Subcutaneous adipose tissue (tissue), 4 donors: Measurements from ENCODE around the gene BAHCC1. TPM values are rescaled to one million over a fixed set of nuclear protein-coding genes. Genes with fewer than 3 reads are reported as not detected.

ENCODE experiments used
- total RNA-seq, 4 donors: library from RNA; depleted of rRNA; stranded (reverse); fragments of >200 nt; gene quantifications; one replicate each; pipeline ENCODE4 v1.1.0, GENCODE V29; 2016
- TF ChIP-seq, protein P1 (sequence below): fragments of 450-650 bp; IDR thresholded peaks from one replicate; pipeline ENCODE4 v1.5.1; 2016; ENCODE audit warnings: low read depth, mild to moderate bottlenecking, control low read depth, antibody characterized with exemption, moderate library complexity

The BAHCC1 gene
- total RNA-seq, 4 donors from 2014 or later: 2.6 to 24.1 (median 5.7) TPM

DNA sequence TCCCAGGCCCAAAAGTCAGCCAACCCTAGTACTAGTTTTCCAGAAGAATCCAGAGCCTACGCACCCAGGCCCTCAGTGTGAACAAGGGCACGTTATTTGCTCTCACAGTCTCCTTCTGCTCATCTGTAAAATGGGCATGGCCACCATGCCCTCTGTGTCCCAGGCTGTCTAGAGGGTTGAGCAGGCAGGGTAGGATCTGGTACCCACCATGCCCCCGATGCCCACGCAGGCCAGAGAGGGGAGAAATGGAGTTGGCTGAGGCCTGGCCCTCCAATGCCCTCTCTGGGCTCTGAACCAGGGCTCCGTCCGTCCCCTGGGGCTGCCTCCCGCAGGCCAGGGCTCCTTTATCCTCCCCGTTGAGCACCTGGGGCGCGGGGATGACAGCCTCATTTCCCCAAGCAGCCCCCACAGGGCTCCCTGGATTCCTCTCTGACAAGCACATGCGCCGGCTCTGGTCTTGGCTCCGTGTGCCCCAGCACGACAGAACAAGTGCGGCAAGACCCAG, 9.1 kb upstream of the BAHCC1 start:
- TF ChIP-seq, protein P1, sequence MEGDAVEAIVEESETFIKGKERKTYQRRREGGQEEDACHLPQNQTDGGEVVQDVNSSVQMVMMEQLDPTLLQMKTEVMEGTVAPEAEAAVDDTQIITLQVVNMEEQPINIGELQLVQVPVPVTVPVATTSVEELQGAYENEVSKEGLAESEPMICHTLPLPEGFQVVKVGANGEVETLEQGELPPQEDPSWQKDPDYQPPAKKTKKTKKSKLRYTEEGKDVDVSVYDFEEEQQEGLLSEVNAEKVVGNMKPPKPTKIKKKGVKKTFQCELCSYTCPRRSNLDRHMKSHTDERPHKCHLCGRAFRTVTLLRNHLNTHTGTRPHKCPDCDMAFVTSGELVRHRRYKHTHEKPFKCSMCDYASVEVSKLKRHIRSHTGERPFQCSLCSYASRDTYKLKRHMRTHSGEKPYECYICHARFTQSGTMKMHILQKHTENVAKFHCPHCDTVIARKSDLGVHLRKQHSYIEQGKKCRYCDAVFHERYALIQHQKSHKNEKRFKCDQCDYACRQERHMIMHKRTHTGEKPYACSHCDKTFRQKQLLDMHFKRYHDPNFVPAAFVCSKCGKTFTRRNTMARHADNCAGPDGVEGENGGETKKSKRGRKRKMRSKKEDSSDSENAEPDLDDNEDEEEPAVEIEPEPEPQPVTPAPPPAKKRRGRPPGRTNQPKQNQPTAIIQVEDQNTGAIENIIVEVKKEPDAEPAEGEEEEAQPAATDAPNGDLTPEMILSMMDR: no peak

- TF ChIP-seq, protein P1: no peak
These were observed 8.6 kb upstream of the BAHCC1 start for GRCh38 chr17:81386646-81387099.

DNA sequence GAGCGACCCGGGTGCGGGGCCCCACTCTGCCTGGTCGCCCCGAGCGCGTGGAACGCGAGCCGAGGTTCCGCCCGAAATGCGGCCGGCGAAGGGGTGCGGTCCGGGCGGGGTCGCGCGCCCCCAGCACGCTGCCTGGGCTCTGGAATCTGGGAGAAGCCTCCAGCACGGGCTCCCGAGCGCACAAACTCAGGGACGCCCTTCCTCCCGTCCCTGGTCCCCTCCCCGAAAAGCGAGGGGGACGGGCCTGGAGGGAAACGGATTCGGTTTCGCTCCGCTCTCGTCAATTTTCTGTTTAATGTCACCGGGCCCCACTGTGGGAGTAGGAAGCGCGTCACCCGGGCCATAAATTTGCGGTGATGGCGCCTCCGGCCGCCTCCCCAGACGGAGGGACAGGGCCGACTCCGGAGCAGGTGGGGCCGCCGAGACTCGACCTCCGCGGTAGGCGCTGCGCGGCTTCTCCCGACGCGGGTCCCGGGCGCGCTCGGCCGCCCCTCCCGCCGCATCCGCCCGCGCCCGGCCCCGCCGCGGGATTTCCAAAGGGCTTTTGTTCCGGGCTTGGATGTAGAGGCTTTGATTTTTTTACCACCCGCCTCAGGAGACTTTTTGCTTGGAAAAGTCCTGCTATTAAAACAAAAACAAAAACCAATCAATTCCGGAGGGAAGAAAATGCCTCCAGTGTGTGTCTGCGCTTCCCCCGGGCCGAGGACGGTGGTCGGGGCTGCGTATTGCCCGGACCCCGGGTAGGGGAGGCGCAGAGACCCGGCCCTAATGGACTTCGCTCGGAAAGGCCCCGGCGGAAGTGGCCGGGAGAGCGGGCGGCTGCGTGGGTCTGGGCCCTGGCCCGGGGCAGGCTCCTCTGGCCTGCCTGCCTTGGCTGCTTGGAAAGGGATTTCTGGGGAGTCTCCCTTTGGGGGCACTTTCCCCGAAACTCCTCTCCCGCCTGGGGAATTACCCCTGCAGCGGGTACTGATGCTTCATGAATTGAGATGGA, 7.9 kb upstream of the BAHCC1 start:
- TF ChIP-seq, protein P1: no peak

DNA sequence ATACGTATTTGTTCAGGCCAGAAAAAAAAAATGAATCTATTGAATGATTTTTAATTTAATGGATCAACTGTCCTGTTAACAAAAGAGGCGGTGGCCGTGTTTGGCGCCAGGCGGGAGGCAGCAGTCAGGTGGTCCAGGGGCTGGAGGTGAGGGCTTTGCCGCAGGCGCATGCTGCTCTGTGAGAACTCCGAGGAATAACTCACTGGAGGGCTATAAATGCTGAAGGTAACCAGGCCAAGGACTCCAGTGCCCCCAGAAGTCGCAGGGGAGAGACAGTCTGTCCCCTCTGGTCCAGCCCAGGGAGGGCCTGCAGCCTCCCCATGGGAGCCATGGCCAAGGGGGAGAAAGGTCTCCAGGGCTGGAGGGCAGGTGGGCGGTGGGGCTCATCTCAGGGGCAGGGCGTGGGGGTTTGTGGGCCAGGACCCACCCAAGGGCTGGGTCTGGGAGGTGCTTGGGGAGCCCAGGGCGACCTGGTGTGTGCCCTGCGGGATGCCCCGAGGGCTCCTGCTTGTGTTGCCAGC, 7.1 kb upstream of the BAHCC1 start:
- TF ChIP-seq, protein P1: no peak

DNA sequence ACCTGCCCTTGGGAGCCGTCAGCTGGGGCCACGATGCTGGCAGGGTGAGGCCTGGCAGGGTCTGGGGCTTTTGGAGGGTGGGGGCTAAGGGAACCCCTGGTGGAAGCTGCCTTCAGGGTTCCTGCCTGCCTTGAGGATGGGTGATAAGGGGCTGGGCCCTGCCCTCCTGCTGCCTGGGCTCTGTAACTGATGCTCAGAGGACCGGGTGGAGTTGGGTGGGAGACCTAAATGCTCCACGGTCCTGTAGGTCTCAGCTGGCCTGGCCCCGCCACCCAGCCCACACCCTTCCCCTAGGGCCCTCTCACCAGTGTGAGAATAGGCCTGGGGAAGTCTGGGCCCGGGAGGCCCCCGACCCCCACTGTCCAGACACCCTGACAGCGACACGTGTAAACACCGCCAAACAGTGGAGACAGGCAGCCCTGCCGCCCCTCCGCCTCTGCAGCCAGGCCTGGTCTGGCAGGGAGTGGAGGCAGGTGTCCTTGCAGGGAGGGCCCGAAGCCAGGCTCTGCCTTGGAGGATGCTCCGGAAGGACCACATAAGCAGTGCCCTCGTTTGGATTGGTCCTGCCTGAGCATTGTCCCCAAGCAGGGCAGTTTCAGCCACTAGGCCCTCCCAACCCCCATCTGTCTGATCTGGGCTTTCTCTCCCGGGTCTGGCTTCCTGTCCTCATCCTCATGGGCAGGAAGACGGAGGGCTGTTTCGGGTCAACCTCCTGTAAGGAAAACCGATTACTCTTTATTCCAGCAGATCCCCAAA, 6.5 kb upstream of the BAHCC1 start:
- TF ChIP-seq, protein P1: no peak

DNA sequence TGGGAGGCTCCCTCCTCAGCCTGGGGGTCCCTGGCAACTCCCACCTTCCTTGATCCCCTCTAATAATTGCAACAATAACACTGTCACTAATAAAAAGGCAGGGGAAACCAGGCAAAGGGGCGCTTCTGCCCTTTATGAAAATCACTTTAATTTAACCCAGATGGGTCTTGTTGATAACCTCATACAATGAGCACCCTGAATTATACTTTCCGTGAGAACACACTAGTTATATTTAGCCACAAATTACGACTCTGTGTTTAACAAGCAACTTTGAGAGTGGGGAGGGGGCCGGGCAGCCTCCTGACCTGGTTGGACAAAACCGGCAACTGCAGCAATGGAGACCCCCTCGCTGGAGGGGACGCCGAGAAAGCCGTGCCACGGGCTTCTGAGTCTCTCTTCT, 5.7 kb upstream of the BAHCC1 start:
- TF ChIP-seq, protein P1: no peak
